ENCODE results near the gene ABCD2.
"Not testable (repeated sequence)": the region's sequence is repeated elsewhere in the genome, so short reads cannot be mapped to it uniquely, and the experiment has no call there.

ABCD2 gene

DNA sequence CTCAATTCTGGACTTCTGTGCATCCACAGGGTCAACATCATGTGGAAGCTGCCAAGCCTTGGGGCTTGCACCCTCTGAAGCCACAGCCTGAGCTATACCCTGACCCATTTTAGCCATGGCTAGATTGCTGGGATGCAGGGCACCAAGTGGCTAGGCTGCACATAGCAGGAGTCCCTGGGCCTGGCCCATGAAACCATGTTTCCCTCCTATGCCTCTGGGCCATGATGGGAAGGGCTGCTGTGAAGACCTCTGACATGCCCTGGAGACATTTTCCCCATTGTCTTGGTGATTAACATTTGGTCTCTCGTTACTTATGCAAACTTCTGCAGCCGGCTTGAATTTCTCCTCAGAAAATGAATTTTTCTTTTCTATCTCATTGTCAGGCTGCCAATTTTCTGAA is 92.6 kb downstream of the ABCD2 start:
- Histone ChIP-seq H3K4me3 (ENCODE audit: low read depth in 1 of 2, low read length in 1 of 2) (no peak overlapping the region), H3K4me1 (ENCODE audit: control insufficient read depth in 1 of 2, insufficient read depth in 1 of 2, low read depth in 1 of 2, low read length in 1 of 2) (no peaks in the 10 kb centered on the region), H3K36me3 (no peaks in the 10 kb centered on the region), H3K9me3 (no peaks in the 10 kb centered on the region), H3K27me3 (no peaks in the 10 kb centered on the region), H3K27ac (no peak overlapping the region)
- TF ChIP-seq, protein P1, sequence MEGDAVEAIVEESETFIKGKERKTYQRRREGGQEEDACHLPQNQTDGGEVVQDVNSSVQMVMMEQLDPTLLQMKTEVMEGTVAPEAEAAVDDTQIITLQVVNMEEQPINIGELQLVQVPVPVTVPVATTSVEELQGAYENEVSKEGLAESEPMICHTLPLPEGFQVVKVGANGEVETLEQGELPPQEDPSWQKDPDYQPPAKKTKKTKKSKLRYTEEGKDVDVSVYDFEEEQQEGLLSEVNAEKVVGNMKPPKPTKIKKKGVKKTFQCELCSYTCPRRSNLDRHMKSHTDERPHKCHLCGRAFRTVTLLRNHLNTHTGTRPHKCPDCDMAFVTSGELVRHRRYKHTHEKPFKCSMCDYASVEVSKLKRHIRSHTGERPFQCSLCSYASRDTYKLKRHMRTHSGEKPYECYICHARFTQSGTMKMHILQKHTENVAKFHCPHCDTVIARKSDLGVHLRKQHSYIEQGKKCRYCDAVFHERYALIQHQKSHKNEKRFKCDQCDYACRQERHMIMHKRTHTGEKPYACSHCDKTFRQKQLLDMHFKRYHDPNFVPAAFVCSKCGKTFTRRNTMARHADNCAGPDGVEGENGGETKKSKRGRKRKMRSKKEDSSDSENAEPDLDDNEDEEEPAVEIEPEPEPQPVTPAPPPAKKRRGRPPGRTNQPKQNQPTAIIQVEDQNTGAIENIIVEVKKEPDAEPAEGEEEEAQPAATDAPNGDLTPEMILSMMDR (IDR thresholded peaks at IDR 0.05) = no peak

DNA sequence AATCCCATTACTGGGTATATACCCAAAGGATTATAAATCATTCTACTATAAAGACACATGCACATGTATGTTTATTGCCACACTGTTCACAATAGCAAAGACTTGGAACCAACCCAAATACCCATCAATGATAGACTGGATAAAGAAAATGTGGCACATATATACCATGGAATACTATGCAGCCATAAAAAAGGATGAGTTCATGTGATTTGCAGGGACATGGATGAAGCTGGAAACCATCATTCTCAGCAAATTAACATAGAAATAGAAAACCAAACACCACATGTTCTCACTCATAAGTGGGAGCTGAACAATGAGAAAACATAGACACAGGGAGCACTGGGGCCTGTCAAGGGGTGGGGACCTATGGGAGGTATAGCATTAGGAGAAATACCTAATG is 97.4 kb downstream of the ABCD2 start:
- H3K27me3 ChIP-seq; H3K4me1 ChIP-seq (ENCODE audit: control insufficient read depth in 1 of 2, insufficient read depth in 1 of 2, low read depth in 1 of 2, low read length in 1 of 2); H3K4me3 ChIP-seq (ENCODE audit: low read depth in 1 of 2, low read length in 1 of 2); H3K9me3 ChIP-seq; H3K36me3 ChIP-seq; H3K27ac ChIP-seq: not testable (repeated sequence)

DNA sequence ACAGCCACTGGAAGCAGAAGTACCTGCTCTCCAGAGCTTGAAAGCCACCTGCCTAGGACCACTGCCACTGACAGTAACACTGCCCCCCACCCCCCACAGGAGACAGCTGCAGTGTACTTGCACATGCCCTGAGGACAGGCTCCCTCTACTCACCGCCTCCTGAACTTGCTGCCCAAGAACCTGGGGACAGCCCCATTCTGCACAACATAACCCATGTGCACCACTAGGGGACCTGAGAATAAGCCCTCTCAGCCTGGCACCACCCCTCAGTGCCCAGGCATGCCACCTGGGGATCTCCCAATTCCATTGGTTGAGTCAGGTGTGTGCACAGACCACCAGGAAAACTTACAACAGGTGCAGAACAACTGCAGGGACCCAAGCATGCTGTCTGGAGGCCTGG is 109.6 kb downstream of the ABCD2 start:
- H3K27me3 ChIP-seq = no peaks in the 10 kb centered on the region
- H3K27ac ChIP-seq = no peak overlapping the region
- H3K36me3 ChIP-seq = no peaks in the 10 kb centered on the region
- H3K9me3 ChIP-seq = no peaks in the 10 kb centered on the region
- no peak overlapping the region for H3K4me3 ChIP-seq (ENCODE audit: low read depth in 1 of 2, low read length in 1 of 2)
- TF ChIP-seq, protein P1 (IDR thresholded peaks at IDR 0.05) = no peak
- no peaks in the 10 kb centered on the region for H3K4me1 ChIP-seq (ENCODE audit: control insufficient read depth in 1 of 2, insufficient read depth in 1 of 2, low read depth in 1 of 2, low read length in 1 of 2)

DNA sequence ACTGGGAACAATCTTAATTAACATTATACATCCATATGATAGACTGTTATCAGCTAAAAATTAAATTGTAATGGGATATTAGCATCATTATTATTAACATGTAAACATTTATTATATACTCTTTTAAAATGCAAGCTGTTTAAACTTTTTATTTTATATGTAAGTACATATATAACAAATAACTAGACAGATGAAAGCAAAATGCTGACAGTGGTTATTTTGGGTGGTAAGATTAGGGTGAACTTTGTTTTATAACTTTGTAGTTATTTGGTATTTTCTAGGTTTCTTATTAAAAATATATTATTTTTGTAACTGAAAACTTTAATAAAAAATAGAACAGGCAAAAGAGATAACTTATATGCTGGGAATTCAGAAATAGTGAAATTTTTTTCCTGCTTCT is 114.0 kb downstream of the ABCD2 start:
- TF ChIP-seq, protein P1 (IDR thresholded peaks at IDR 0.05) = no peak
- no peak overlapping the region for H3K27ac ChIP-seq
- H3K4me1 ChIP-seq (ENCODE audit: control insufficient read depth in 1 of 2, insufficient read depth in 1 of 2, low read depth in 1 of 2, low read length in 1 of 2) = no peaks in the 10 kb centered on the region
- H3K4me3 ChIP-seq (ENCODE audit: low read depth in 1 of 2, low read length in 1 of 2) = no peak overlapping the region
- no peaks in the 10 kb centered on the region for H3K36me3 ChIP-seq
- no peaks in the 10 kb centered on the region for H3K27me3 ChIP-seq
- no peaks in the 10 kb centered on the region for H3K9me3 ChIP-seq

DNA sequence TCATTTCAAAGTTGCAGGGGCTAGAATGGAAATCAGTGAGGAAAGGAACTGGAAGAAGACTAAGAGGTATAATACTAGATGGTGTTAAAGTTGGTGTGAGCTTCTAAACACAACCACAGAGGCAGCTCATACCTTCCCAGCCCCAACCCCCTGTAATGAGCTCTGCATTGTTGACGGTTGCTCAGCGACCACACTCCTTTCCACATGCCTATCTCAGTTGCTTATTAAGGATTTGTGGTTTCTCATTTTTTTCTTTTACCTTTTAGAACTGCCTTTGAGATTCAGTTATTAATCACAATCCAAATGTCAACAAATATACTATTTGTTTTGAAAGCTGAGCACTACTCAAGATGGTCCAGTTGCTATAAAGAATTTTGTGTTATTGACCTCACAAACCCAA is 114.6 kb downstream of the ABCD2 start:
- TF ChIP-seq, protein P1 (IDR thresholded peaks at IDR 0.05) = no peak
- Histone ChIP-seq H3K36me3 (no peaks in the 10 kb centered on the region), H3K4me3 (ENCODE audit: low read depth in 1 of 2, low read length in 1 of 2) (no peak overlapping the region), H3K4me1 (ENCODE audit: control insufficient read depth in 1 of 2, insufficient read depth in 1 of 2, low read depth in 1 of 2, low read length in 1 of 2) (no peaks in the 10 kb centered on the region), H3K27me3 (no peaks in the 10 kb centered on the region), H3K9me3 (no peaks in the 10 kb centered on the region), H3K27ac (no peak overlapping the region)

DNA sequence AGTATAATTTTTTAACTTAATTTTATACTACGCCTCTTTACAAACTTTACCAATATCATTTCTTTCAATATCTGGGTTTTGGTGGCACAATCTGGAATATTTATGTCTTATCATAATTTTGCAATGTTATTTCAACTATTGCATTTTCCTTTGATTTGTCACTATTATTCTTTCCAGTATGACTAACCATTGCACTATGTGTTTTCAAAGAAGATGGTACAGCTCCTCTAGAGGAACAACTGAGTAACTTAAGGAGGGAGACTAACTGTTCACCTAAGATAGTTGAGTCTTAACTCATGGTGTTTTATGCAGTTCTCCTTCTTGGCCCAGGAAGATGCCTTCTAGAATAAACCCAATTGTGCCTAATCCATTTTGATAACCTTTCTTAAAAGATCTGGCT is 116.2 kb downstream of the ABCD2 start:
- TF ChIP-seq, protein P1 (IDR thresholded peaks at IDR 0.05) = no peak
- H3K9me3 ChIP-seq = no peaks in the 10 kb centered on the region
- no peaks in the 10 kb centered on the region for H3K36me3 ChIP-seq
- H3K4me1 ChIP-seq (ENCODE audit: control insufficient read depth in 1 of 2, insufficient read depth in 1 of 2, low read depth in 1 of 2, low read length in 1 of 2) = no peaks in the 10 kb centered on the region
- no peaks in the 10 kb centered on the region for H3K27me3 ChIP-seq
- no peak overlapping the region for H3K27ac ChIP-seq
- no peak overlapping the region for H3K4me3 ChIP-seq (ENCODE audit: low read depth in 1 of 2, low read length in 1 of 2)

All from neutrophil (primary cell).